Measurements from ENCODE around the gene CD14. TPM values are rescaled to one million over a fixed set of nuclear protein-coding genes. Genes with fewer than 3 reads are reported as not detected.
"Not testable (repeated sequence)": the region's sequence is repeated elsewhere in the genome, so short reads cannot be mapped to it uniquely, and the experiment has no call there.

CD14 gene
- total RNA-seq, 4 donors from 2014 or later = 18.5 to 36.7 (median 30.0) TPM

DNA sequence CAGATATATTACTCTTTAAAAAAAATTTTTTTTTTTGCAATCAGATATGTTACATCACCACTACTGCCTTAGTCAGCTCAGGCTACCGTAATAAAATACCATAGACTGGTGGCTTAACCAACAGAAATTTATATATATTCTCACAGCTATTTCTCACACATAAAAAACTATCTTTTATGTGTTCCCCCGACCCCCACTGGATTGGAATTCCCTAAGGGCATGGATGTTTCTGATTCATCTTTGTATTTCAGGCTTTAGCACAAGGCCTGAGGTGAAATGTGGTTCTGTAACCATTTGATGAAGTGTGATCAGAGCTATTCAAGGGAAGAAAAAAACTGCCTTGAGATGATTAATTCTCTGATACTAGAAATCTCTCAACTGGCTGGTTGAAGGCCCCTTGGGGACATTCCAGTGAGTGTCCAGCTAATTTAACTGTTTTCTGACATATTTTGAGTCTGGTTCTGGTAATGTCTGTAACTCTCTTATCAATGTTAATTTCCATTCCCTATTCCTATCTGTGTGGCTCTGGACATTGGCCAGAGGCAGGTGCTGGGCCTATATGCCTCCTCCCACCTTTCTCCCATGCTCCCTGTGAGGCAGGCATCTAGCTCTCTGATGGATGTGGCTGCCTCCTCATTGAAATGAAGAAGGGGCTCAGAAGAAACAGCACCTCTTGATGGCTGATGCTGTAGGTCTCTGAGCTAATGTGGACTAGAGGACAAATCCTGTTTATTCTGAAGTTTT is 2.5 kb downstream of the CD14 start:
- Histone ChIP-seq H3K9me3 (no peaks in the 10 kb centered on the region), H3K36me3 (no peaks in the 10 kb centered on the region), H3K4me3 (replicated peaks in 1 of 3) (no peak overlapping the region), H3K4me1 (peaks cover 5 to 18% of the 10 kb centered on the region in 2 donors), H3K27ac (no peak overlapping the region), H3K27me3 (no peaks in the 10 kb centered on the region)
- TF ChIP-seq POLR2A (IDR thresholded peaks at IDR 0.05) = no peak
- TF ChIP-seq, protein P1, sequence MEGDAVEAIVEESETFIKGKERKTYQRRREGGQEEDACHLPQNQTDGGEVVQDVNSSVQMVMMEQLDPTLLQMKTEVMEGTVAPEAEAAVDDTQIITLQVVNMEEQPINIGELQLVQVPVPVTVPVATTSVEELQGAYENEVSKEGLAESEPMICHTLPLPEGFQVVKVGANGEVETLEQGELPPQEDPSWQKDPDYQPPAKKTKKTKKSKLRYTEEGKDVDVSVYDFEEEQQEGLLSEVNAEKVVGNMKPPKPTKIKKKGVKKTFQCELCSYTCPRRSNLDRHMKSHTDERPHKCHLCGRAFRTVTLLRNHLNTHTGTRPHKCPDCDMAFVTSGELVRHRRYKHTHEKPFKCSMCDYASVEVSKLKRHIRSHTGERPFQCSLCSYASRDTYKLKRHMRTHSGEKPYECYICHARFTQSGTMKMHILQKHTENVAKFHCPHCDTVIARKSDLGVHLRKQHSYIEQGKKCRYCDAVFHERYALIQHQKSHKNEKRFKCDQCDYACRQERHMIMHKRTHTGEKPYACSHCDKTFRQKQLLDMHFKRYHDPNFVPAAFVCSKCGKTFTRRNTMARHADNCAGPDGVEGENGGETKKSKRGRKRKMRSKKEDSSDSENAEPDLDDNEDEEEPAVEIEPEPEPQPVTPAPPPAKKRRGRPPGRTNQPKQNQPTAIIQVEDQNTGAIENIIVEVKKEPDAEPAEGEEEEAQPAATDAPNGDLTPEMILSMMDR (IDR thresholded peaks at IDR 0.05) = no peak
- 78 to 81% methylated on average over 2 of the region's 2 CpGs for WGBS, 2 donors
- DNase-seq = no peak
- intact Hi-C loops (cut with DNase I) = loop anchor here (10.0 kb wide), 1 partner anchor 256 kb away; no protein-coding TSS in a partner anchor

DNA sequence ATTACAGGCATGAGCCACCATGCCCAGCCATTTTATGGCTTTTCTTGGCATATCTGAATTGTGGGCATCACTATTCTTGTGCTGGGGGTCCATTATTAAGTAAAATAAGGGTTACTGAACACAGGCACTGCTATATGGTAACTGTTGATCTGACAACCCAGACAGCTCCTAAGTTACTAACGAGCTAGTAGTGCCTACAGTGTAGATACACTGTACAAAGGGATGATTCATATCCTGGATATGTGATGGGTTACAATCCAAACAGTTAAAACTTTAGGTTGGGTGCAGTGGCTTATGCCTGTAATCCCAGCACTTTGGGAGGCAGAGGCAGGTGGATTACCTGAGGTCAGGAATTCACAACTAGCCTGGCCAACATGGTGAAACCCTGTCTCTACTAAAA is 4.3 kb downstream of the CD14 start:
- Histone ChIP-seq H3K4me1 (peaks cover 5 to 15% of the 10 kb centered on the region in 2 donors), H3K4me3 (replicated peaks in 1 of 3) (no peak overlapping the region), H3K27ac (no peak overlapping the region), H3K27me3 (no peaks in the 10 kb centered on the region), H3K36me3 (no peaks in the 10 kb centered on the region), H3K9me3 (no peaks in the 10 kb centered on the region)
- 46 to 47% methylated on average over 1 of the region's 1 CpG for WGBS, 2 donors
- intact Hi-C loops (cut with DNase I) = no loop called here
- TF ChIP-seq POLR2A (IDR thresholded peaks at IDR 0.05) = no peak
- TF ChIP-seq, protein P1 (IDR thresholded peaks at IDR 0.05) = no peak
- no peak for DNase-seq

- DNase-seq = no peak
- intact Hi-C loops (cut with DNase I) = no loop called here
- H3K4me3 ChIP-seq (replicated peaks in 1 of 3) = no peak overlapping the region
- peaks cover 0 to 9% of the 10 kb centered on the region in 2 donors for H3K4me1 ChIP-seq
- H3K9me3 ChIP-seq = no peaks in the 10 kb centered on the region
- no peak overlapping the region for H3K27ac ChIP-seq
- no peaks in the 10 kb centered on the region for H3K27me3 ChIP-seq
- 85 to 87% methylated on average over 6 of the region's 6 CpGs for WGBS, 2 donors
- H3K36me3 ChIP-seq = no peaks in the 10 kb centered on the region
- TF ChIP-seq POLR2A (IDR thresholded peaks at IDR 0.05) = no peak
- TF ChIP-seq, protein P1 (IDR thresholded peaks at IDR 0.05) = no peak
Observed at GRCh38 chr5:140627972-140628371, 5.0 kb downstream of the CD14 start.

DNA sequence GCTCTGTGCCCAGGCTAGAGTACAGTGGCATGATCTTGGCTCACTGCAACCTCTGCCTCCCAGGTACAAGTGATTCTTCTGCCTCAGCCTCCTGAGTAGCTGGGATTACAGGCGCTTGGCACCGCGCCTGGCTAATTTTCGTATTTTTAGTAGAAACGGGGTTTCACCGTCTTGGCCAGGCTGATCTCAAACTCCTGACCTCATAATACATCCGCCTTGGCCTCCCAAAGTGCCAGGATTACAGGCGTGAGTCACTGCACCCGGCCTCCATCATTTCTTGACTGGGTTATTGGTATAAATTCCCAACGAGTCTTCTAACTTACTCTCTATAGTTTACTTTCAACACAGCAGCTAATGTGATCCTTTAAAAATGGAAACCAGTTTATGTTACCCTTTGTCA is 8.1 kb downstream of the CD14 start:
- H3K36me3 ChIP-seq; H3K9me3 ChIP-seq; DNase-seq; H3K27me3 ChIP-seq; H3K27ac ChIP-seq; intact Hi-C loops (cut with DNase I); H3K4me1 ChIP-seq; H3K4me3 ChIP-seq (replicated peaks in 1 of 3): not testable (repeated sequence)
- WGBS, 2 donors = 87 to 88% methylated on average over 10 of the region's 10 CpGs

- H3K4me3 ChIP-seq (replicated peaks in 1 of 3); H3K9me3 ChIP-seq; H3K36me3 ChIP-seq; intact Hi-C loops (cut with DNase I); H3K27me3 ChIP-seq; H3K4me1 ChIP-seq; DNase-seq; H3K27ac ChIP-seq: not testable (repeated sequence)
Observed at GRCh38 chr5:140623061-140623460, 9.9 kb downstream of the CD14 start.

GRCh38 chr5:140622301-140622700 is 10.7 kb downstream of the CD14 start:
- TF ChIP-seq POLR2A (IDR thresholded peaks at IDR 0.05) = no peak
- TF ChIP-seq, protein P1 (IDR thresholded peaks at IDR 0.05) = no peak
- intact Hi-C loops (cut with DNase I) = no loop called here
- Histone ChIP-seq H3K27ac (no peak overlapping the region), H3K9me3 (no peaks in the 10 kb centered on the region), H3K36me3 (no peaks in the 10 kb centered on the region), H3K27me3 (no peaks in the 10 kb centered on the region), H3K4me1 (no peaks in the 10 kb centered on the region), H3K4me3 (replicated peaks in 1 of 3) (no peak overlapping the region)
- DNase-seq = no peak
- WGBS, 2 donors = 86 to 94% methylated on average over 3 of the region's 3 CpGs
